H54 (cell line): Measurements from ENCODE around the gene ZBTB7C.

Experiments
- DNase-seq: peaks from one replicate; pipeline ENCODE4 v3.0.0; 2011; ENCODE audit warnings: low spot score, mixed read lengths; ENCODE audit not compliant: insufficient read length
- FAIRE-seq: peaks from 3 replicates; lab custom pipeline; 2011; peaks lifted over from hg19 to GRCh38; lab: Jason Lieb, UNC
- POLR2A ChIP-seq: IDR thresholded peaks from 2 replicates; pipeline ENCODE4 v1.6.1; 2011; ENCODE audit warnings: low read depth, mild to moderate bottlenecking, low read length

ZBTB7C gene

GRCh38 chr18:48391868-48392267, 17.3 kb downstream of the ZBTB7C start:
- TF ChIP-seq POLR2A: no peak
- DNase-seq (no peak), FAIRE-seq (no peak)

GRCh38 chr18:48390641-48391040, 18.5 kb downstream of the ZBTB7C start:
- FAIRE-seq (no peak), DNase-seq (no peak)
- no peak for TF ChIP-seq POLR2A

- FAIRE-seq (no peak), DNase-seq (no peak)
- TF ChIP-seq POLR2A: no peak
These were observed 20.7 kb downstream of the ZBTB7C start for GRCh38 chr18:48388478-48388877.

- no peak for DNase-seq
These were observed 21.9 kb downstream of the ZBTB7C start for GRCh38 chr18:48387300-48387699.

GRCh38 chr18:48385596-48385995, 23.6 kb downstream of the ZBTB7C start:
- TF ChIP-seq POLR2A: no peak
- no peak for FAIRE-seq
- no peak for DNase-seq

More at GRCh38 chr18:48387300-48387699, 21.9 kb downstream of the ZBTB7C start:
- no peak for FAIRE-seq
- TF ChIP-seq POLR2A: no peak

GRCh38 chr18:48376934-48377333, 32.2 kb downstream of the ZBTB7C start:
- no peak for TF ChIP-seq POLR2A

GRCh38 chr18:48376406-48376805, 32.8 kb downstream of the ZBTB7C start:
- TF ChIP-seq POLR2A: no peak
- DNase-seq: no peak
- no peak for FAIRE-seq

More at GRCh38 chr18:48376934-48377333, 32.2 kb downstream of the ZBTB7C start:
- no peak for FAIRE-seq
- no peak for DNase-seq

- FAIRE-seq (no peak), DNase-seq (no peak)
- no peak for TF ChIP-seq POLR2A
These were observed 33.9 kb downstream of the ZBTB7C start for GRCh38 chr18:48375150-48375800.

GRCh38 chr18:48374423-48375149, 34.6 kb downstream of the ZBTB7C start:
- TF ChIP-seq POLR2A: no peak
- FAIRE-seq (no peak), DNase-seq (no peak)

GRCh38 chr18:48371854-48372602, 37.2 kb downstream of the ZBTB7C start:
- no peak for FAIRE-seq
- no peak for TF ChIP-seq POLR2A
- no peak for DNase-seq

- FAIRE-seq: no peak
- no peak for DNase-seq
- TF ChIP-seq POLR2A: no peak
These were observed 41.6 kb downstream of the ZBTB7C start for GRCh38 chr18:48367557-48367956.

GRCh38 chr18:48365965-48366364, 43.2 kb downstream of the ZBTB7C start:
- FAIRE-seq (no peak), DNase-seq (no peak)
- no peak for TF ChIP-seq POLR2A

- FAIRE-seq (no peak), DNase-seq (no peak)
- no peak for TF ChIP-seq POLR2A
These were observed 45.0 kb downstream of the ZBTB7C start for GRCh38 chr18:48364146-48364545.

- no peak for TF ChIP-seq POLR2A
- FAIRE-seq (no peak), DNase-seq (no peak)
These were observed 46.0 kb downstream of the ZBTB7C start for GRCh38 chr18:48363175-48363574.
